Measurements from ENCODE around the gene TNIP1.

TNIP1 gene

GRCh38 chr5:151105561-151105960, 24.7 kb upstream of the TNIP1 start:
- DNase-seq = no peak

- no peak for DNase-seq
These were observed 24.0 kb upstream of the TNIP1 start for GRCh38 chr5:151104795-151105194.

DNA sequence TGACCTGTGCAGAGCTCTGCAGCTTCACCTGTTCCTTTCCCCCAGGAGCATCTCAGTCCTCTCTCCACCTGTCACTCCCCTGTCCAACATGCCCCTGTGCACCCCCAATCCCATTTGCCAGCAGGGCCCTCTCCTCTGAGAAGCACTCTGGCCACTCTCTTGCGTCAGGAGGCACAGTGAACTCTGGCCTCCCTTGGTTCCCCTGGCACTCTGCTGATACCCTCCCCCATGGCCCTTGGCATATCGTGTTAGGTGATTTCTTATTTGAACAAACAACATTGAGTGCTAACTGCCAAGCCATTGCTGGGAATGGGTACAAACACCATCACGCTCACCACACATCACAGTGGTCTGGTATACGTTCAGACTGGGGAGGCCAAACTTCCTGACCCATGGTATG, 20.9 kb upstream of the TNIP1 start:
- DNase-seq = no peak

DNA sequence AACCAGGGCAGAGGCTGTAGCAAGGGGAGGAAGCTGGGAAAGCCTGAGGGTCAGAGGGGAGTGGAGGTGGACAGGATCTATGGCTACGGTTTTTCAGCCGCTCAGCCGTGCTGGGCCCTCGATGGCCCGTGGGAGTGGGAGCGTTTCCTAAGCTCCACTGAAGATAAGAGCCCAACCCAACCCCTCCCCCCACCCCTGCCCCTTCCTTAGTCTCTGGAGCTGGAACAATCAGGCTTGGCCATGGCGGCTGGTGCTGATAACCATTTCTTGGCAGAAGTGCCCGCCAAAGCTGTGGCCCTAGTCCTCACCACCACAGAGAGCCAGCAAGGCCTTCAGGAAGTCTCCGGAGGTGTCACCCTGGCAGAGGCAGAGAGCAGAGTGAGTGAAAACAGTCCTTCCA, 20.3 kb upstream of the TNIP1 start:
- DNase-seq = no peak

DNA sequence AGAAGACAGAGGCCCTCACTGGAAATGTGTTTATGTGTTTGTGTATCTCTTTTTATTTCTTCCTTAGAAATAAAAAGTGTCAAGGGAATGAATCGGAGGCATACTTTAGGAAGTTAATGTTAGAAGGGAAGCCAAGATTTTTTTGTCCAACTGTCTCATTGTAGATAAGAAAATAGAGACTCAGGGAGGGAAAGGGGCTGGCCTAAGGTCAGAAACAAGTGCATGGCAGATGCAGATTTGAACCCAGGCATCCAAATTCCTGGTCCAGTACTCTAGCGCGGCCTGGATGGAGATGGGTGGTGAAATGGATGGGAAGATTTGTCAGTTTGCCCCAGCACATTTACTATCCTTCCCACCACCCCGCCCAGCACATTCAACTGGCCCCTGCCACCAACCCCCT, 19.8 kb upstream of the TNIP1 start:
- no peak for DNase-seq

DNA sequence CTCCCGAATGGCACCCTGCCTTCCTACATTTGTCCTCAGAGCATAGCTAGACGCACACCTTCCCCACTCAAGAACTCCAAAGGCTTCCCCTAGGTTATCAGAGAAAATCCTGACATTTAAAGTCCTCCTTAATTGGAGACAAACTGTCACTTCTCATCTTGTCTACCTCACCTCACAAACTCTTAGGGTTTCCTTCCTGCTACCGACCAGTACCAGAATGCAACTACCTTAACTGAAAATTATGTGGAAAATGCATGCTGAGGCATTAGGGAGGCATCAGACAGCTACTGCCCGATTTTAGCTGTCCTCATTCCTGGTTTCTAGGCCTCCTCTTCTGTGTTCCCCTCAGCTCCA, 17.9 kb upstream of the TNIP1 start:
- no peak for DNase-seq

- no peak for DNase-seq
These were observed 17.3 kb upstream of the TNIP1 start for GRCh38 chr5:151097820-151098767.

DNA sequence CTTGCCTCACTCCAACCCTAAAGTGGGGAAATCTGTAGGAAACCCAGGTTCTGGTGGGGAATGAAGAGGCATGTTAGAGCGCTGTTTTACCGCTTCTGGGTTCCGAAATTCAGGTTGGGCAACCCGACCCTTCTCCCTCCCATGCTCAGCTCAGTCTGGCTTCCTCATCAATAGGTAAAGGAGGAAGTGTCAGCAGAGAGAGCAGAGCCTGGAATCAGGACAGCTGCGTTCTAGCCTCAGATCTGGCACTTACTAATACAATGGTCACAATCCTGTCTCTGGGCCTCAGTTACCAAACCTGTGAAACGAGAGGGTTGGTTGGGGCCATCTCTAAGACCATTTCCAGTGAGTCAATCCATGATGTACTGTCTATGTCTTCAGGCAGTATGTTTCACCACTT, 16.2 kb upstream of the TNIP1 start:
- no peak for DNase-seq

GRCh38 chr5:151096001-151096373, 15.2 kb upstream of the TNIP1 start:
- DNase-seq = no peak

GRCh38 chr5:151095341-151096000, 14.6 kb upstream of the TNIP1 start:
- no peak for DNase-seq

GRCh38 chr5:151094852-151095245, 14.0 kb upstream of the TNIP1 start:
- DNase-seq = no peak

- no peak for DNase-seq
These were observed 13.4 kb upstream of the TNIP1 start for GRCh38 chr5:151094030-151094851.

- no peak for DNase-seq
These were observed 12.6 kb upstream of the TNIP1 start for GRCh38 chr5:151093476-151093889.

- DNase-seq = no peak
These were observed 11.9 kb upstream of the TNIP1 start for GRCh38 chr5:151092762-151093161.

- no peak for DNase-seq
These were observed 8.9 kb upstream of the TNIP1 start for GRCh38 chr5:151089726-151090125.

DNA sequence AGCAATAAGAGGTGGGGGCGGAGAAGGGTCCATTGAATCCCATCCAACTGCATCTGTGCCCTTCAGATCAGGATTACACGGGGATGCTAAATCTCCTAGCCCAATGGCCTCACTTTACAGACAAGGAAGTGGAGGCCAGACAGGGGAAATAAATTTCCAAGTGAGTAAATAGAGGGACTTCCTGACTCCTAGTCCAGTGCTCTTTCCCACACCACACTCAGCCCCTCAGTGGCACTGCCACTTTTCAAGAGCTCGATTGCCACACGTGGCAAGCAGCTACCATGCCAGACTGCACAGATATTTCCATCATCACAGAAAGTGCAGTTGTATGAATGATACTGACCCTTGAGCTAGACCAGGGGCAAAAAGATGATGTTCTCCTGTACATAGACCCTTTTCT, 8.2 kb upstream of the TNIP1 start:
- no peak for DNase-seq

GRCh38 chr5:151087486-151087885, 6.7 kb upstream of the TNIP1 start:
- DNase-seq = no peak

DNA sequence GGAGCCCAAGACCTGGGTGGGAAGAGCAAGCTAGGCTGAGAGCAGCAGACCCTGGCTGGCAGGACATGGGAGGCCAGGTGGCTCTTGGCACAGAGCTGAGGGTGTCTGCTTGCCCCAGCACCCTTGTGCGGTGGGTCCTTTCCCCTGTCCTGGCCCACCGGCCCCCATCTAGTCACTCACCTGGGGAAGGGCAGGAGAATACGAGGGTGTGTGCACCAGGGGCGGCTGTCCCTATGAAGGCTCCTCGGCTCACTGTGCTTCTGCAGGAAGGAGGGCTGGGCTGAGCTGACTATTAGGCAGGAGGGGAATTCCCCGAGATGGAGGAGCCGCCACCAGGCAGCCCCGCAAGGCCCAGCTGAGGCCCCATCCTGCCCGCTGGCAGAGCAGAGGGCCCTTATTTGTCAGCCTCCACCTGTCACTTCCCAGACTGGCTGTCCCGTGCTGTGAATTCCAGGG, 6.1 kb upstream of the TNIP1 start:
- no peak for DNase-seq

DNA sequence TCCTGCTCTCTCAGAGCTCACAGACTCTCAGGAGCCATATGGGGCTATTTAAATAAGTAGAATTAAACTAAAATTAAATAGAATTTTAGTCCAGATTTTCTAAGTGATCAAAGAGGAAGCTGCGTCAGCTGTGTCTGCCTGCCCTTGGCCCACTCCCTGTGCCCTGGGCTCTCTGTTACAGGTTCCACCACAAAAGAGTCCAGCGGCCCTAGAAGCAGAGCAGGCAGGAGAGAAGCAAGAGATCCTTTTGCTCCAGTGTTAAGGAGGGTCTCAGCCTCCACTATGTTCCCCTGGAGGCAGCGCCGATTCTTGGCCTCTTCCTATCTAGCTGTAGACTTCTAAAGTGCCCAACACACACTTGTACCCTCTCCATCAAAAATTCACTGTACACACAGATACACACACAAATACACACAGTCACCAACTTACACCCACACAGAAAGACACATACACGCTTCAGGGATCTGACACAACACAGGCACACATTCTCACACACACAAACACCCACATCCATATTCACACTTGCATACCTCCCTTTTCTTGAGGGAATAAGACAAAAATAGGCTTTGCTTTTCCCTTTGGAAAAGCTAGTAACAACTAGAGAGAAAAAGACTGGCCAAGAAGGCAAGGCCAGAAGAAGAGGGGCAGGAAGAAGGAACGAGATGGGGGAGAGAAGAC, 5.5 kb upstream of the TNIP1 start:
- no peak for DNase-seq

- DNase-seq = no peak
These were observed 4.7 kb upstream of the TNIP1 start for GRCh38 chr5:151085517-151086041.

DNA sequence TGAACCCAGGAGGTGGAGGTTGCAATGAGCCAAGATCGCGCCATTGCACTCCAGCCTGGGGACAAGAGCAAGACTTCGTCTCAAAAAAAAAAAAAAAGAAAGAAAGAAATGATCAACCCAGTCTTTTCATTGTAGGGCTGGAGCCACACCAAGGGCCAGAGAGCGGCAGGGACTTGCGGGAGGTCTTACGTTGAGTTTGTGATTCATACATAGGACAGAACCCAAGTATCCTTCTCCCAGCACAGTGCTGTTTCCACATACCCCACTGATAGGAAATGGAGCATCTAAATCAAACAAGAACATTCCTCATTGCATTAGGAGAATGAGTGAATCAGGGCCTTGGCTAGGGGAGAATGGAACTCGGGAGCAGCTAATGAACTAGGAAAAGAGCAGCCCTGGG, 3.5 kb upstream of the TNIP1 start:
- no peak for DNase-seq

DNA sequence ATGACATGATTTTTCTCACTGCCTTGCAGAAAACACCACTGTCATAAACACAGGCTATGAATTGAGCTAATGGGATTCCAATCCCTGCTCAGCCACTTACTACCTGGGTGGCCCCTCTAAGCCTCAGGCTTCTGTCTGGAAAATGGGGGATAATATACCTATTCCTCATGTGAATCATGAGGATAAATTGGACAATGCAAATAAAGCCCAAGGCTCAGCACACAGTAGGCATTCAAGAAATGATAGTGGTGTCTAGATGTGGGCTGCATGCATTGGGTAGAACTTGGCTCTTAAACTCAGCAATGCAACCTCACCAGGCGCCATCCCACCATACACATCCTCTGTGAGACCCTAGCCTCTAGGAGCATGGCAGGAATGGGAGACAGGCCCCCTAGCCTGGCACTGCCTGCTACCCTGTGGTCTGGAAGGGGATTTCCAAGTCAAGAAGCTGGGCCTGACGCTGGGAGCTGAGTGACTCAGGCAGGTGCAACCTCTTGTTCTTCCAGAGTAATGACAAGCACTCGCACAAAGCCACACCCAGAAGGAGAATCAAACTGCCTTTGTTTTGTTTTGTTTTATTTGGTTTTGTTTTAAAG, 2.3 kb upstream of the TNIP1 start:
- DNase-seq = no peak
